ENCODE measurements around the gene MLLT1. TPM values are rescaled to one million over a fixed set of nuclear protein-coding genes. Genes with fewer than 3 reads are reported as not detected.
A peak's percentile ranks its signal among the peaks of the same experiment; 100 is the strongest.

MLLT1 gene
- total and polyA plus RNA-seq, 8 donors, result 3.1 to 33.8 (median 19.6) TPM

DNA sequence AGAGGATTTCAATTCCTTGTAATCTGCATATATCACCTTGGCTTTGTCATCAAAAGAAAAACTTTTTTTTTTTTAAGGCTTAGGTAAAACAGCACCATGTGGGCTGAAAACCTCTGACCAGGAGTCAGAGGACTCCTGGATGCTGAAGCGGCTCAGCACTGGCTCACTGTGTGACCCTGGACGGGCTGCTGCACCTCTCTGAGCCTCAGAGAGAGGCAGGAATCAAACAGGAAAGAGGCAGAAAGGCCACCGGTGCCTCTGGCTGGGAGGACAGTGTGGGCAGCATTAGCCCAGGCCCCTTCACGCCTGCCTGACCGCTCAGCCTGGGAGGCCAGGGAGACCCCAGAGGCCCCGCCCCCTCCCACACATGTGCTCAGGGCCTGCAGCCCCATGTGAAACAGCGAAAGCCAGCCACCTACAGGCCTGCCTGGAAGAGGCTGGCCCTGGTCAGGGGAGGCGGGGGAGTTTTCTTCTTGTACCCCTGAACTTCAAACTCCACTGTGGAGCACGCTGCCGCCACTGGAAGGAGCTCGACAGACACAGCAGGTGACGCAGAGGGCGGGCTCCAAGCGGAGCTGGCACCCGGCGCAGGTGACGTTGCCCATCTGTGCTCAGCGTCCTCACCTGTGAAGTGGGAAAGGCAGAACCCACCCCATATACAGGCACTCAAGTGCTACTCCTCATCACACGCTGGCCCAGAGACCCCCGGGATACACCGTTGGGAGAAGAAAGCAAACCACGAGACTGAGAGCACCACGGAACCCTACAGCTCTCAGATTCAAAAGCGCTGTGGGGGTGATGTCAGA is 39.7 kb downstream of the MLLT1 start:
- TF ChIP-seq, protein P1, sequence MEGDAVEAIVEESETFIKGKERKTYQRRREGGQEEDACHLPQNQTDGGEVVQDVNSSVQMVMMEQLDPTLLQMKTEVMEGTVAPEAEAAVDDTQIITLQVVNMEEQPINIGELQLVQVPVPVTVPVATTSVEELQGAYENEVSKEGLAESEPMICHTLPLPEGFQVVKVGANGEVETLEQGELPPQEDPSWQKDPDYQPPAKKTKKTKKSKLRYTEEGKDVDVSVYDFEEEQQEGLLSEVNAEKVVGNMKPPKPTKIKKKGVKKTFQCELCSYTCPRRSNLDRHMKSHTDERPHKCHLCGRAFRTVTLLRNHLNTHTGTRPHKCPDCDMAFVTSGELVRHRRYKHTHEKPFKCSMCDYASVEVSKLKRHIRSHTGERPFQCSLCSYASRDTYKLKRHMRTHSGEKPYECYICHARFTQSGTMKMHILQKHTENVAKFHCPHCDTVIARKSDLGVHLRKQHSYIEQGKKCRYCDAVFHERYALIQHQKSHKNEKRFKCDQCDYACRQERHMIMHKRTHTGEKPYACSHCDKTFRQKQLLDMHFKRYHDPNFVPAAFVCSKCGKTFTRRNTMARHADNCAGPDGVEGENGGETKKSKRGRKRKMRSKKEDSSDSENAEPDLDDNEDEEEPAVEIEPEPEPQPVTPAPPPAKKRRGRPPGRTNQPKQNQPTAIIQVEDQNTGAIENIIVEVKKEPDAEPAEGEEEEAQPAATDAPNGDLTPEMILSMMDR (IDR thresholded peaks at IDR 0.05), result no peak
- no peak for TF ChIP-seq POLR2AphosphoS5 (IDR thresholded peaks at IDR 0.05)
- no peak for TF ChIP-seq POLR2A (IDR thresholded peaks at IDR 0.05)
- no peak for TF ChIP-seq EP300 (IDR thresholded peaks at IDR 0.05)
- Histone ChIP-seq H3K36me3 (no peaks in the 10 kb centered on the region), H3K4me3 (no peak overlapping the region), H3K27ac (peak overlapping the region in 4 of 5 donors; percentile 79 to 84 (median 82)), H3K4me1 (peaks cover 63 to 98% (median 80%) of the 10 kb centered on the region in 4 donors), H3K27me3 (no peaks in the 10 kb centered on the region), H3K9me3 (no peaks in the 10 kb centered on the region)
- intact Hi-C loops (cut with DNase I; ENCODE audit: low total_unique reads), result no loop called here
- DNase-seq, result no peak
- WGBS, 5 donors, result 84 to 91% (median 88%) methylated on average over 20 to 24 of the region's 24 CpGs

DNA sequence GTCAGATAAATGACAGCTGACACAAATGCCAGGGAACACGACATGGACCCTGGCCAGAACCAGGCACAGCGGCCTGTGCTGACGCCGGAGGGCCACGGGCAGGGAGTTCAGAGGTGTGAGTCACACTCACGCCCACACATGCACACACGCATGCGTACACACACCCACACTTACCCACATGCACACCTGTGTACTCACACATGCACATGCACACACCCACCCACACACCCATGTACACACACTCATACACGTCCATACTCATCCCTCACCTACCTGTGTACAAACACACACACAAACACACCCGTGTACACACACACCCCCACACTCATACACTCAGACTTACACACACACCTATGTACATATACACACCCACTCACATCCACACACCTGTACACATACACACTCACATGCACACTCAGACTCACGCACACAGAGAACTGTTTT is 40.4 kb downstream of the MLLT1 start:
- DNase-seq, result peak in 1 of 2 donors; percentile 66
- intact Hi-C loops (cut with DNase I; ENCODE audit: low total_unique reads), result no loop called here
- Histone ChIP-seq H3K4me1 (peaks cover 70 to 99% (median 85%) of the 10 kb centered on the region in 4 donors), H3K27ac (peak overlapping the region; percentile 79 to 84 (median 81)), H3K4me3 (no peak overlapping the region), H3K27me3 (no peaks in the 10 kb centered on the region), H3K9me3 (no peaks in the 10 kb centered on the region), H3K36me3 (no peaks in the 10 kb centered on the region)
- TF ChIP-seq POLR2A (IDR thresholded peaks at IDR 0.05) (no peak), EP300 (IDR thresholded peaks at IDR 0.05) (no peak), POLR2AphosphoS5 (IDR thresholded peaks at IDR 0.05) (no peak)
- TF ChIP-seq, protein P1 (IDR thresholded peaks at IDR 0.05), result no peak
- WGBS, 5 donors, result 24 to 59% (median 38%) methylated on average over 8 to 11 of the region's 11 CpGs

DNA sequence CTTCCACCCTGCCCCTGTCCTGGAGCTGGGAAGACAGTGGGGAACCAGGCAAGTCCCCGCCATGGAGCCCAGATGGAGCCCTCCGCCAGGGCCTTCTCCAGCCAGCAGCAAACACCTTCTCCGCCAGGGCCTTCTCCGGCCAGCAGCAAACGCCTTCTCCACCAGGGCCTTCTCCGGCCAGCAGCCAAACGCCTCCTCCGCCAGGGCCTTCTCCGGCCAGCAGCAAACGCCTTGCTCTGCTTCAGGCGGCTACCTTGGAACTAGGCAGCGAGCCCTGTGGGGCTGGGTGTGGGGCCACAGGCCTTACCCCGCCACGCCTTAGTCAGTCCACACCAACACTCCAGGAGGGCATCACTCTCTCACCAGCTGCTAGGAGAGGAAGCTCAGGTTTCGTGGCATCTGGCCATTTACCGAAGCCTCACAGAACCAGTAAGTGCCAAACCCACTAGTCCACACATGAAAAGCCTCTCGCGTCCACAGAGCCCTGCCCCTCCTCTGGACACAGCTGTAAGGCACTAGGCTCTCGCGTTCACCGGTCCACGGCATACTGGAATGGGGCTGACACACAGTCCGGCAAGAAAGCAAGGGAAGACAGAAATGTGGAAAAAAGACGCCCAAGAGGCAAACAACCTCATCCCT is 41.0 kb downstream of the MLLT1 start:
- 23 to 28% (median 26%) methylated on average over 11 to 24 of the region's 24 CpGs for WGBS, 5 donors
- peak; percentile 66 to 73 for DNase-seq
- Histone ChIP-seq H3K4me1 (peaks cover 73 to 100% (median 88%) of the 10 kb centered on the region in 4 donors), H3K27me3 (no peaks in the 10 kb centered on the region), H3K4me3 (no peak overlapping the region), H3K27ac (peak overlapping the region; percentile 79 to 84 (median 81)), H3K9me3 (no peaks in the 10 kb centered on the region), H3K36me3 (no peaks in the 10 kb centered on the region)
- intact Hi-C loops (cut with DNase I; ENCODE audit: low total_unique reads), result no loop called here
- TF ChIP-seq POLR2AphosphoS5 (IDR thresholded peaks at IDR 0.05), result no peak
- no peak for TF ChIP-seq POLR2A (IDR thresholded peaks at IDR 0.05)
- no peak for TF ChIP-seq EP300 (IDR thresholded peaks at IDR 0.05)
- TF ChIP-seq, protein P1 (IDR thresholded peaks at IDR 0.05), result peak in 1 of 7 experiments; percentile 4

DNA sequence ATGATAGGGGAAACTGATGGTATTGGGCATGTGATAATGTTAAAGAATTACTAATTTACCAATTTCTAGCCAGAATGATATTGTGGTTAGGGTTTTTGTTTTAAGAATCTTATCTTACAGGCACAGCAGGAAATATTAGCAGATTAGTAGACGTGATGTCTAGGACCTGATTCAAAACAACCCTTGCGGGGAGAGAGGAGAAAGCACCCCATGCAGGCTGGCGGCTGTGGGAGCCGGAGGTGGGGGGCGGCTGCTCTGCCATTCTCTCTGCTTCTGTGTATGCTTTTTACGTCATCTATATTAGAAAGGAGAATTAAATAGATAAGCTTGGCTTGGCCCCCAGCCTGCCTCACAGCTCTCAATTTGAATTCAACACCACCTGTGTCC is 41.5 kb downstream of the MLLT1 start:
- TF ChIP-seq, protein P1 (IDR thresholded peaks at IDR 0.05), result peak in 1 of 7 experiments; percentile 6
- no peak for TF ChIP-seq POLR2A (IDR thresholded peaks at IDR 0.05)
- Histone ChIP-seq H3K4me3 (no peak overlapping the region), H3K4me1 (peaks cover 74 to 100% (median 88%) of the 10 kb centered on the region in 4 donors), H3K27me3 (no peaks in the 10 kb centered on the region), H3K36me3 (no peaks in the 10 kb centered on the region), H3K27ac (peak overlapping the region; percentile 79 to 84 (median 81)), H3K9me3 (no peaks in the 10 kb centered on the region)
- WGBS, 5 donors, result 2 to 38% (median 30%) methylated on average over 6 of the region's 6 CpGs
- intact Hi-C loops (cut with DNase I; ENCODE audit: low total_unique reads), result no loop called here
- DNase-seq, result no peak

Measured in stomach (tissue), 9 donors.